GM23338 (cell line): ENCODE data around the gene SMOC2. TPM values are rescaled to one million over a fixed set of nuclear protein-coding genes. Genes with fewer than 3 reads are reported as not detected.

Source experiments
- ATAC-seq: fragments of 200-7000 bp; cut with Tn5 transposase; 3 replicates; pipeline ENCODE4 v1.9.1; 2020
- DNase-seq: peaks from one replicate; pipeline ENCODE4 v3.0.0-alpha.2; 2015; ENCODE audit warnings: low spot score
- H2AFZ ChIP-seq: fragments of 200-600 bp; sonication (generic); 2 replicates; pipeline ENCODE4 v1.8.0; 2016; ENCODE audit warnings: antibody characterized with exemption, mild to moderate bottlenecking, moderate library complexity
- H3F3A ChIP-seq: fragments of 200-600 bp; sonication (generic); replicated peaks from 2 replicates; pipeline ENCODE4 v1.8.0; 2017; ENCODE audit warnings: antibody characterized with exemption, mixed run types, low read depth
- H3K27ac ChIP-seq: fragments of 200-600 bp; sonication (generic); 2 replicates; pipeline ENCODE4 v1.6.1; 2016; ENCODE audit warnings: low read depth
- H3K27me3 ChIP-seq: fragments of 200-600 bp; sonication (generic); 2 replicates; pipeline ENCODE4 v1.8.0; 2016; ENCODE audit warnings: mild to moderate bottlenecking, mixed run types, moderate library complexity; ENCODE audit not compliant: insufficient read depth
- H3K36me3 ChIP-seq: fragments of 200-600 bp; sonication (generic); 2 replicates; pipeline ENCODE4 v1.8.0; 2016; ENCODE audit warnings: mild to moderate bottlenecking; ENCODE audit not compliant: insufficient read depth
- H3K4me1 ChIP-seq: fragments of 200-600 bp; sonication (generic); 2 replicates; pipeline ENCODE4 v1.8.0; 2016; ENCODE audit warnings: mild to moderate bottlenecking, moderate library complexity; ENCODE audit not compliant: insufficient read depth
- H3K4me2 ChIP-seq: fragments of 200-600 bp; sonication (generic); 2 replicates; pipeline ENCODE4 v1.7.1; 2017; ENCODE audit warnings: mixed run types
- H3K4me3 ChIP-seq: fragments of 200-600 bp; sonication (generic); 2 replicates; pipeline ENCODE4 v1.6.1; 2016; ENCODE audit warnings: mixed run types
- H3K79me2 ChIP-seq: fragments of 200-600 bp; sonication (generic); replicated peaks from 2 replicates; pipeline ENCODE4 v1.8.0; 2017; ENCODE audit warnings: mild to moderate bottlenecking; ENCODE audit not compliant: insufficient read depth
- H3K9me2 ChIP-seq: fragments of 200-600 bp; sonication (generic); 2 replicates; pipeline ENCODE4 v1.8.0; 2017; ENCODE audit not compliant: insufficient read depth
- H4K20me1 ChIP-seq: fragments of 200-600 bp; sonication (generic); replicated peaks from 2 replicates; pipeline ENCODE4 v1.8.0; 2017; ENCODE audit warnings: mild to moderate bottlenecking; ENCODE audit not compliant: insufficient read depth
- H3K27ac Mint-ChIP-seq: 2 replicates; pipeline ENCODE4 v1.8.0; 2020; ENCODE audit warnings: inconsistent platforms, mild to moderate bottlenecking, moderate library complexity, mixed read lengths
- H3K27me3 Mint-ChIP-seq: 3 replicates; pipeline ENCODE4 v1.8.0; 2022; ENCODE audit warnings: low read depth, mild to moderate bottlenecking, moderate library complexity, mixed read lengths, inconsistent platforms; ENCODE audit not compliant: insufficient read depth, poor library complexity
- H3K36me3 Mint-ChIP-seq: 3 replicates; pipeline ENCODE4 v1.8.0; 2021; ENCODE audit warnings: low read depth, mild to moderate bottlenecking, inconsistent platforms, moderate library complexity, mixed read lengths
- H3K4me1 Mint-ChIP-seq: 3 replicates; pipeline ENCODE4 v1.8.0; 2020; ENCODE audit warnings: mild to moderate bottlenecking, inconsistent platforms, mixed read lengths
- H3K4me3 Mint-ChIP-seq: 3 replicates; pipeline ENCODE4 v1.8.0; 2021; ENCODE audit warnings: moderate library complexity, mild to moderate bottlenecking, inconsistent platforms, mixed read lengths
- H3K9me3 Mint-ChIP-seq: 3 replicates; pipeline ENCODE4 v1.8.0; 2020; ENCODE audit warnings: moderate library complexity, mild to moderate bottlenecking, inconsistent platforms, mixed read lengths
- CREB1 ChIP-seq: fragments of 250-450 bp; sonication (Bioruptor Pico); IDR thresholded peaks from 2 replicates; pipeline ENCODE4 v1.5.0; 2020; ENCODE audit warnings: low read depth, mild to moderate bottlenecking, moderate library complexity
- EZH2 ChIP-seq: fragments of 200-600 bp; sonication (generic); IDR thresholded peaks from one replicate; pipeline ENCODE4 v1.8.0; 2017; ENCODE audit warnings: antibody characterized with exemption, mild to moderate bottlenecking, low read depth; ENCODE audit not compliant: unreplicated experiment
- EZH2phosphoT487 ChIP-seq: fragments of 200-600 bp; sonication (generic); IDR thresholded peaks from one replicate; pipeline ENCODE4 v1.8.1; 2018; ENCODE audit warnings: antibody characterized with exemption; ENCODE audit not compliant: unreplicated experiment
- JUNB ChIP-seq: IDR thresholded peaks from one replicate; pipeline ENCODE4 v1.6.1; 2016; ENCODE audit warnings: antibody characterized with exemption; ENCODE audit not compliant: unreplicated experiment
- NANOG ChIP-seq: IDR thresholded peaks from 2 replicates; pipeline ENCODE4 v1.6.1; 2016; ENCODE audit warnings: antibody characterized with exemption, borderline replicate concordance
- POLR2AphosphoS5 ChIP-seq: IDR thresholded peaks from 2 replicates; pipeline ENCODE4 v1.6.1; 2016; ENCODE audit warnings: antibody characterized with exemption, low read depth
- STAT1 ChIP-seq: IDR thresholded peaks from one replicate; pipeline ENCODE4 v1.6.1; 2016; ENCODE audit warnings: antibody characterized with exemption; ENCODE audit not compliant: unreplicated experiment
- ZNF114 ChIP-seq: fragments of 250-450 bp; sonication (Bioruptor Pico); IDR thresholded peaks from 2 replicates; pipeline ENCODE4 v1.5.0; 2020; ENCODE audit warnings: mild to moderate bottlenecking, moderate library complexity
- polyA plus RNA-seq: library from polyadenylated mRNA; unstranded; fragments of >200 nt; fragmentation: Nextera tagmentation; extraction: Ambion mirVana; gene quantifications from 2 replicates; pipeline ENCODE4 v1.2.1, GENCODE V29; 2016
- total RNA-seq: library from RNA; depleted of rRNA; stranded (reverse); fragments of >200 nt; shearing (Covaris generic); gene quantifications from 2 replicates; pipeline ENCODE4 v1.2.3, GENCODE V29; 2014
- TF ChIP-seq, protein P1 (sequence below): fragments of 250-450 bp; sonication (Bioruptor Pico); IDR thresholded peaks from 2 replicates; pipeline ENCODE4 v1.5.0; 2020; ENCODE audit warnings: mild to moderate bottlenecking, moderate library complexity
- TF ChIP-seq, protein P2 (sequence below), 2 experiments: fragments of 200-600 bp in 1 of 2; sonication (generic) in 1 of 2; conservative IDR thresholded peaks; 2 replicates each; pipeline versions ENCODE4 v1.5.1 to v1.6.1; 2016 to 2017; ENCODE audit warnings: antibody characterized with exemption in 2 of 2, low read depth in 2 of 2, mild to moderate bottlenecking in 2 of 2, moderate library complexity in 1 of 2
- TF ChIP-seq, protein P3 (sequence below): IDR thresholded peaks from one replicate; pipeline ENCODE4 v1.6.1; 2018; ENCODE audit warnings: antibody characterized with exemption; ENCODE audit not compliant: unreplicated experiment

Gene SMOC2
- total and polyA plus RNA-seq, 2 experiments from 2014 or later = 4.3 to 6.5 TPM

DNA sequence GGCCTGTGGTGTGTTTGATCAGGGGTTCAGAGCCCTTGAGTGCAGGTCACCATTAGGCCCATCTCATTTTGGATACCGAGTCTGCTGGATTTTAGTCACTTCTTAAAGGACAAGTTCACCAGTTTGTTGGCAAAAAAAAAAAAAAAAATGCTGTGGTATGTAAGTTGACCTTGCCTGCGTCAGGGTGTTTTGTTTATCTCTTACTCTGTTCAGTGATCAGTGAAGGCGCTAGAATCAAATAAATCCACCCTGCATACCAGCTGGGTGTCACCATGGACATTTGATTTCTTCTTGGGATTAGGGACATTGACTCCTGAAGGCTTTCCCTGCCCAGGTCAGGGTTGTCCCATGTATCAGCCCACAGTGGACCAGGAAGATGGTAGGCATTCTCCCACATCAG is 6.7 kb downstream of the SMOC2 start (continued):
- no peak for TF ChIP-seq EZH2phosphoT487
- TF ChIP-seq STAT1 = no peak
- TF ChIP-seq EZH2 = no peak
- TF ChIP-seq, protein P1, sequence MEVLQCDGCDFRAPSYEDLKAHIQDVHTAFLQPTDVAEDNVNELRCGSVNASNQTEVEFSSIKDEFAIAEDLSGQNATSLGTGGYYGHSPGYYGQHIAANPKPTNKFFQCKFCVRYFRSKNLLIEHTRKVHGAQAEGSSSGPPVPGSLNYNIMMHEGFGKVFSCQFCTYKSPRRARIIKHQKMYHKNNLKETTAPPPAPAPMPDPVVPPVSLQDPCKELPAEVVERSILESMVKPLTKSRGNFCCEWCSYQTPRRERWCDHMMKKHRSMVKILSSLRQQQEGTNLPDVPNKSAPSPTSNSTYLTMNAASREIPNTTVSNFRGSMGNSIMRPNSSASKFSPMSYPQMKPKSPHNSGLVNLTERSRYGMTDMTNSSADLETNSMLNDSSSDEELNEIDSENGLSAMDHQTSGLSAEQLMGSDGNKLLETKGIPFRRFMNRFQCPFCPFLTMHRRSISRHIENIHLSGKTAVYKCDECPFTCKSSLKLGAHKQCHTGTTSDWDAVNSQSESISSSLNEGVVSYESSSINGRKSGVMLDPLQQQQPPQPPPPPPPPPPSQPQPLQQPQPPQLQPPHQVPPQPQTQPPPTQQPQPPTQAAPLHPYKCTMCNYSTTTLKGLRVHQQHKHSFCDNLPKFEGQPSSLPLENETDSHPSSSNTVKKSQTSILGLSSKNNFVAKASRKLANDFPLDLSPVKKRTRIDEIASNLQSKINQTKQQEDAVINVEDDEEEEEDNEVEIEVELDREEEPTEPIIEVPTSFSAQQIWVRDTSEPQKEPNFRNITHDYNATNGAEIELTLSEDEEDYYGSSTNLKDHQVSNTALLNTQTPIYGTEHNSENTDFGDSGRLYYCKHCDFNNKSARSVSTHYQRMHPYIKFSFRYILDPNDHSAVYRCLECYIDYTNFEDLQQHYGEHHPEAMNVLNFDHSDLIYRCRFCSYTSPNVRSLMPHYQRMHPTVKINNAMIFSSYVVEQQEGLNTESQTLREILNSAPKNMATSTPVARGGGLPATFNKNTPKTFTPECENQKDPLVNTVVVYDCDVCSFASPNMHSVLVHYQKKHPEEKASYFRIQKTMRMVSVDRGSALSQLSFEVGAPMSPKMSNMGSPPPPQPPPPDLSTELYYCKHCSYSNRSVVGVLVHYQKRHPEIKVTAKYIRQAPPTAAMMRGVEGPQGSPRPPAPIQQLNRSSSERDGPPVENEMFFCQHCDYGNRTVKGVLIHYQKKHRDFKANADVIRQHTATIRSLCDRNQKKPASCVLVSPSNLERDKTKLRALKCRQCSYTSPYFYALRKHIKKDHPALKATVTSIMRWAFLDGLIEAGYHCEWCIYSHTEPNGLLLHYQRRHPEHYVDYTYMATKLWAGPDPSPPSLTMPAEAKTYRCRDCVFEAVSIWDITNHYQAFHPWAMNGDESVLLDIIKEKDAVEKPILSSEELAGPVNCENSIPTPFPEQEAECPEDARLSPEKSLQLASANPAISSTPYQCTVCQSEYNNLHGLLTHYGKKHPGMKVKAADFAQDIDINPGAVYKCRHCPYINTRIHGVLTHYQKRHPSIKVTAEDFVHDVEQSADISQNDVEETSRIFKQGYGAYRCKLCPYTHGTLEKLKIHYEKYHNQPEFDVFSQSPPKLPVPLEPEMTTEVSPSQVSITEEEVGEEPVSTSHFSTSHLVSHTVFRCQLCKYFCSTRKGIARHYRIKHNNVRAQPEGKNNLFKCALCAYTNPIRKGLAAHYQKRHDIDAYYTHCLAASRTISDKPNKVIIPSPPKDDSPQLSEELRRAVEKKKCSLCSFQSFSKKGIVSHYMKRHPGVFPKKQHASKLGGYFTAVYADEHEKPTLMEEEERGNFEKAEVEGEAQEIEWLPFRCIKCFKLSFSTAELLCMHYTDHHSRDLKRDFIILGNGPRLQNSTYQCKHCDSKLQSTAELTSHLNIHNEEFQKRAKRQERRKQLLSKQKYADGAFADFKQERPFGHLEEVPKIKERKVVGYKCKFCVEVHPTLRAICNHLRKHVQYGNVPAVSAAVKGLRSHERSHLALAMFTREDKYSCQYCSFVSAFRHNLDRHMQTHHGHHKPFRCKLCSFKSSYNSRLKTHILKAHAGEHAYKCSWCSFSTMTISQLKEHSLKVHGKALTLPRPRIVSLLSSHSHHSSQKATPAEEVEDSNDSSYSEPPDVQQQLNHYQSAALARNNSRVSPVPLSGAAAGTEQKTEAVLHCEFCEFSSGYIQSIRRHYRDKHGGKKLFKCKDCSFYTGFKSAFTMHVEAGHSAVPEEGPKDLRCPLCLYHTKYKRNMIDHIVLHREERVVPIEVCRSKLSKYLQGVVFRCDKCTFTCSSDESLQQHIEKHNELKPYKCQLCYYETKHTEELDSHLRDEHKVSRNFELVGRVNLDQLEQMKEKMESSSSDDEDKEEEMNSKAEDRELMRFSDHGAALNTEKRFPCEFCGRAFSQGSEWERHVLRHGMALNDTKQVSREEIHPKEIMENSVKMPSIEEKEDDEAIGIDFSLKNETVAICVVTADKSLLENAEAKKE (CRISPR knock-in tag) = no peak
- TF ChIP-seq POLR2AphosphoS5 = no peak
- no peak for TF ChIP-seq NANOG
- TF ChIP-seq JUNB = no peak
- TF ChIP-seq CREB1 (CRISPR knock-in tag) = no peak

DNA sequence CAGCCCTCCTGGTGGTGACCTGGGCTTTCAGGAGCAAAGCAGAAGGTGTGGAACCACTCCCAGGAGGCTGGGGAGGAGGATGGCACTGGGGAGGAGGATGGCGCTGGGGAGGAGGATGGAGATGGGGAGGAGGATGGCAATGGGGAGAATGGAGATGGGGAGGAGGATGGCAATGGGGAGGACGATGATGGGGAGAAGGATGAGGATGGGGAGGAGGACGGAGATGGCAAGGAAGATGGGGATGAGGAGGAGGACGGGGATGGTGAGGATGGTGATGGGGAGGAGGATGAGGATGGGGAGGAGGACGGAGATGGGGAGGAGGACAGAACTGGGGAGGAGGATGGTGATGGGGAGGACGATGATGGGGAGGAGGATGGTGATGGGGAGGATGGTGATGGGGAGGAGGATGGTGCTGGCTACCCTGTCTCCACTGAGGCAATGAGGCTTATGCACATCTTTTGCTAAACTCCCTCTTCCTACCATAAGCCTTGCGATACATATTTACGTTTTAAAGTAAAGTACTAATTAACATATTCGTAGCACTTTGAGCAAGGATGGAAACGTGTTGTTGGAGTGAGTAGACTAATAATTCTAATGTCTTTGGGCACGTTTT is 7.4 kb downstream of the SMOC2 start:
- no peaks in the 10 kb centered on the region for H3K9me3 Mint-ChIP-seq
- Histone ChIP-seq H3K79me2 (peaks cover 9% of the 10 kb centered on the region), H3K4me2 (no peak overlapping the region), H3K9me2 (no peaks in the 10 kb centered on the region; the same call in 1 of the 2 replicates), H3K27me3 (peaks cover 12% of the 10 kb centered on the region), H3K4me3 (no peak overlapping the region), H2AFZ (no peak overlapping the region), H3K27ac (no peak overlapping the region), H3K4me1 (peaks cover 36% of the 10 kb centered on the region), H3F3A (no peaks in the 10 kb centered on the region), H3K36me3 (no peaks in the 10 kb centered on the region; the same call in 1 of the 2 replicates), H4K20me1 (no peaks in the 10 kb centered on the region)
- no peak overlapping the region for H3K27ac Mint-ChIP-seq
- ATAC-seq (no peak), DNase-seq (no peak)
- H3K4me3 Mint-ChIP-seq = no peak overlapping the region
- peaks cover 40% of the 10 kb centered on the region for H3K4me1 Mint-ChIP-seq
- H3K36me3 Mint-ChIP-seq = no peaks in the 10 kb centered on the region
- H3K27me3 Mint-ChIP-seq = peaks cover 7% of the 10 kb centered on the region
- TF ChIP-seq, protein P2, sequence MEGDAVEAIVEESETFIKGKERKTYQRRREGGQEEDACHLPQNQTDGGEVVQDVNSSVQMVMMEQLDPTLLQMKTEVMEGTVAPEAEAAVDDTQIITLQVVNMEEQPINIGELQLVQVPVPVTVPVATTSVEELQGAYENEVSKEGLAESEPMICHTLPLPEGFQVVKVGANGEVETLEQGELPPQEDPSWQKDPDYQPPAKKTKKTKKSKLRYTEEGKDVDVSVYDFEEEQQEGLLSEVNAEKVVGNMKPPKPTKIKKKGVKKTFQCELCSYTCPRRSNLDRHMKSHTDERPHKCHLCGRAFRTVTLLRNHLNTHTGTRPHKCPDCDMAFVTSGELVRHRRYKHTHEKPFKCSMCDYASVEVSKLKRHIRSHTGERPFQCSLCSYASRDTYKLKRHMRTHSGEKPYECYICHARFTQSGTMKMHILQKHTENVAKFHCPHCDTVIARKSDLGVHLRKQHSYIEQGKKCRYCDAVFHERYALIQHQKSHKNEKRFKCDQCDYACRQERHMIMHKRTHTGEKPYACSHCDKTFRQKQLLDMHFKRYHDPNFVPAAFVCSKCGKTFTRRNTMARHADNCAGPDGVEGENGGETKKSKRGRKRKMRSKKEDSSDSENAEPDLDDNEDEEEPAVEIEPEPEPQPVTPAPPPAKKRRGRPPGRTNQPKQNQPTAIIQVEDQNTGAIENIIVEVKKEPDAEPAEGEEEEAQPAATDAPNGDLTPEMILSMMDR (conservative IDR thresholded peaks at IDR 0.05; ENCODE audit: low read depth in 2 of 2) = no peak
- TF ChIP-seq CREB1 (CRISPR knock-in tag) = no peak
- no peak for TF ChIP-seq STAT1
- TF ChIP-seq POLR2AphosphoS5 = no peak
- TF ChIP-seq, protein P3, sequence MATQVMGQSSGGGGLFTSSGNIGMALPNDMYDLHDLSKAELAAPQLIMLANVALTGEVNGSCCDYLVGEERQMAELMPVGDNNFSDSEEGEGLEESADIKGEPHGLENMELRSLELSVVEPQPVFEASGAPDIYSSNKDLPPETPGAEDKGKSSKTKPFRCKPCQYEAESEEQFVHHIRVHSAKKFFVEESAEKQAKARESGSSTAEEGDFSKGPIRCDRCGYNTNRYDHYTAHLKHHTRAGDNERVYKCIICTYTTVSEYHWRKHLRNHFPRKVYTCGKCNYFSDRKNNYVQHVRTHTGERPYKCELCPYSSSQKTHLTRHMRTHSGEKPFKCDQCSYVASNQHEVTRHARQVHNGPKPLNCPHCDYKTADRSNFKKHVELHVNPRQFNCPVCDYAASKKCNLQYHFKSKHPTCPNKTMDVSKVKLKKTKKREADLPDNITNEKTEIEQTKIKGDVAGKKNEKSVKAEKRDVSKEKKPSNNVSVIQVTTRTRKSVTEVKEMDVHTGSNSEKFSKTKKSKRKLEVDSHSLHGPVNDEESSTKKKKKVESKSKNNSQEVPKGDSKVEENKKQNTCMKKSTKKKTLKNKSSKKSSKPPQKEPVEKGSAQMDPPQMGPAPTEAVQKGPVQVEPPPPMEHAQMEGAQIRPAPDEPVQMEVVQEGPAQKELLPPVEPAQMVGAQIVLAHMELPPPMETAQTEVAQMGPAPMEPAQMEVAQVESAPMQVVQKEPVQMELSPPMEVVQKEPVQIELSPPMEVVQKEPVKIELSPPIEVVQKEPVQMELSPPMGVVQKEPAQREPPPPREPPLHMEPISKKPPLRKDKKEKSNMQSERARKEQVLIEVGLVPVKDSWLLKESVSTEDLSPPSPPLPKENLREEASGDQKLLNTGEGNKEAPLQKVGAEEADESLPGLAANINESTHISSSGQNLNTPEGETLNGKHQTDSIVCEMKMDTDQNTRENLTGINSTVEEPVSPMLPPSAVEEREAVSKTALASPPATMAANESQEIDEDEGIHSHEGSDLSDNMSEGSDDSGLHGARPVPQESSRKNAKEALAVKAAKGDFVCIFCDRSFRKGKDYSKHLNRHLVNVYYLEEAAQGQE = no peak
- no peak for TF ChIP-seq JUNB
- TF ChIP-seq ZNF114 (CRISPR knock-in tag) = no peak
